Astrocyte of the cerebellum (primary cell): Measurements from ENCODE around the gene EIF2S2.

Experiments
- DNase-seq: peaks from one replicate; pipeline ENCODE4 v3.0.0-alpha.2; 2011; ENCODE audit warnings: low read depth
- H3K4me3 ChIP-seq: 2 replicates; pipeline ENCODE4 v1.5.1; 2011; ENCODE audit warnings: mild to moderate bottlenecking, low read depth, low read length, moderate library complexity
- CTCF ChIP-seq: IDR thresholded peaks from 2 replicates; pipeline ENCODE4 v1.5.1; 2012; ENCODE audit warnings: low read length, low read depth, moderate library complexity, mild to moderate bottlenecking; ENCODE audit errors: missing control alignments
- in situ Hi-C: cut with HindIII; loops from 2 replicates; pipeline ENCODE4 v1.10.0; 2017; ENCODE audit warnings: low sequenced_read_pairs

The EIF2S2 gene

GRCh38 chr20:34060970-34061369, 51.1 kb downstream of the EIF2S2 start:
- DNase-seq, result no peak
- no peak overlapping the region for H3K4me3 ChIP-seq
- in situ Hi-C loops, result no loop called here
- no peak for TF ChIP-seq CTCF

- no peak for DNase-seq
- TF ChIP-seq CTCF, result no peak
- in situ Hi-C loops, result no loop called here
- H3K4me3 ChIP-seq, result no peak overlapping the region
These were observed 53.2 kb downstream of the EIF2S2 start for GRCh38 chr20:34058831-34059230.

GRCh38 chr20:34055290-34055689, 56.8 kb downstream of the EIF2S2 start:
- no peak for TF ChIP-seq CTCF
- in situ Hi-C loops, result no loop called here
- H3K4me3 ChIP-seq, result no peak overlapping the region
- DNase-seq, result no peak

- in situ Hi-C loops, result no loop called here
- no peak overlapping the region for H3K4me3 ChIP-seq
- no peak for TF ChIP-seq CTCF
- no peak for DNase-seq
These were observed 59.6 kb downstream of the EIF2S2 start for GRCh38 chr20:34052414-34052813.

- no peak overlapping the region for H3K4me3 ChIP-seq
- in situ Hi-C loops, result no loop called here
- no peak for DNase-seq
- TF ChIP-seq CTCF, result no peak
These were observed 61.9 kb downstream of the EIF2S2 start for GRCh38 chr20:34049897-34050695.

GRCh38 chr20:34049389-34049788, 62.7 kb downstream of the EIF2S2 start:
- no peak overlapping the region for H3K4me3 ChIP-seq
- in situ Hi-C loops, result no loop called here
- no peak for TF ChIP-seq CTCF
- DNase-seq, result no peak
